H9 (cell line): ENCODE data around the gene MGMT. TPM values are rescaled to one million over a fixed set of nuclear protein-coding genes. Genes with fewer than 3 reads are reported as not detected.
A peak's percentile ranks its signal among the peaks of the same experiment; 100 is the strongest.
"Not testable (repeated sequence)": the region's sequence is repeated elsewhere in the genome, so short reads cannot be mapped to it uniquely, and the experiment has no call there.

Experiments
- DNase-seq: peaks from one replicate; pipeline ENCODE4 v3.0.0-alpha.2; 2017
- H2AFZ ChIP-seq: one replicate; pipeline ENCODE4 v1.6.1; 2013; ENCODE audit warnings: mild to moderate bottlenecking, low read length, control low read depth, moderate library complexity
- H2AK5ac ChIP-seq: 2 replicates; pipeline ENCODE4 v1.6.1; 2013; ENCODE audit warnings: low read length, control low read depth, mixed read lengths; ENCODE audit not compliant: insufficient read length
- H2BK120ac ChIP-seq: one replicate; pipeline ENCODE4 v1.6.1; 2013; ENCODE audit warnings: low read depth, mild to moderate bottlenecking, low read length, control low read depth, inconsistent platforms; ENCODE audit not compliant: poor library complexity, severe bottlenecking
- H2BK12ac ChIP-seq: 2 replicates; pipeline ENCODE4 v1.6.1; 2013; ENCODE audit warnings: low read length, control low read depth, mixed read lengths, low read depth; ENCODE audit not compliant: insufficient read length
- H2BK15ac ChIP-seq: 2 replicates; pipeline ENCODE4 v1.6.1; 2013; ENCODE audit warnings: low read depth, low read length, control low read depth
- H2BK20ac ChIP-seq: one replicate; pipeline ENCODE4 v1.6.1; 2013; ENCODE audit warnings: low read depth, mild to moderate bottlenecking, low read length, control low read depth, inconsistent platforms; ENCODE audit not compliant: poor library complexity, severe bottlenecking
- H2BK5ac ChIP-seq: 2 replicates; pipeline ENCODE4 v1.6.1; 2013; ENCODE audit warnings: low read length, control low read depth, mixed read lengths; ENCODE audit not compliant: insufficient read length
- H3K14ac ChIP-seq: 2 replicates; pipeline ENCODE4 v1.6.1; 2013; ENCODE audit warnings: low read length, control low read depth; ENCODE audit not compliant: insufficient read depth
- H3K18ac ChIP-seq: 2 replicates; pipeline ENCODE4 v1.6.1; 2013; ENCODE audit warnings: low read depth, mild to moderate bottlenecking, mixed read lengths, low read length, control low read depth; ENCODE audit not compliant: insufficient read length
- H3K23ac ChIP-seq: 2 replicates; pipeline ENCODE4 v1.6.1; 2013; ENCODE audit warnings: low read length, control low read depth, mixed read lengths, low read depth; ENCODE audit not compliant: insufficient read length
- H3K23me2 ChIP-seq: 2 replicates; pipeline ENCODE4 v1.6.1; 2013; ENCODE audit warnings: low read depth, mild to moderate bottlenecking, mixed read lengths, low read length, control low read depth; ENCODE audit not compliant: insufficient read length, poor library complexity, severe bottlenecking
- H3K27ac ChIP-seq: 2 replicates; pipeline ENCODE4 v1.5.1; 2013; ENCODE audit warnings: low read length, control low read depth, mixed read lengths, low read depth; ENCODE audit not compliant: insufficient read length
- H3K27me3 ChIP-seq: 2 replicates; pipeline ENCODE4 v1.6.1; 2013; ENCODE audit warnings: low read length, control low read depth, inconsistent platforms; ENCODE audit not compliant: insufficient read depth
- H3K4ac ChIP-seq: 2 replicates; pipeline ENCODE4 v1.6.1; 2013; ENCODE audit warnings: low read depth, mild to moderate bottlenecking, control low read depth, inconsistent platforms, low read length, moderate library complexity
- H3K4me1 ChIP-seq: 2 replicates; pipeline ENCODE4 v1.6.1; 2013; ENCODE audit warnings: low read length, control low read depth, inconsistent platforms; ENCODE audit not compliant: insufficient read depth
- H3K4me2 ChIP-seq: 2 replicates; pipeline ENCODE4 v1.6.1; 2013; ENCODE audit warnings: low read length, control low read depth, mixed read lengths; ENCODE audit not compliant: insufficient read length, insufficient read depth
- H3K56ac ChIP-seq: 2 replicates; pipeline ENCODE4 v1.6.1; 2013; ENCODE audit warnings: low read depth, mild to moderate bottlenecking, mixed read lengths, low read length, control low read depth; ENCODE audit not compliant: insufficient read length
- H3K79me1 ChIP-seq: 2 replicates; pipeline ENCODE4 v1.6.1; 2013; ENCODE audit warnings: low read depth, mild to moderate bottlenecking, moderate library complexity, low read length, control low read depth, inconsistent platforms; ENCODE audit not compliant: insufficient read depth, poor library complexity, severe bottlenecking
- H3K79me2 ChIP-seq: 2 replicates; pipeline ENCODE4 v1.6.1; 2013; ENCODE audit warnings: low read length, control low read depth, inconsistent platforms; ENCODE audit not compliant: insufficient read depth
- H3K9ac ChIP-seq: 2 replicates; pipeline ENCODE4 v1.6.1; 2013; ENCODE audit warnings: low read length, control low read depth, mixed read lengths; ENCODE audit not compliant: insufficient read length; ENCODE audit errors: extremely low read depth
- H3K9me3 ChIP-seq: one replicate; pipeline ENCODE4 v1.6.1; 2013; ENCODE audit warnings: low read depth, low read length, inconsistent platforms; ENCODE audit not compliant: control insufficient read depth
- H3T11ph ChIP-seq: one replicate; pipeline ENCODE4 v1.6.1; 2013; ENCODE audit warnings: mild to moderate bottlenecking, low read length, control low read depth, inconsistent platforms
- H4K20me1 ChIP-seq: one replicate; pipeline ENCODE4 v1.6.1; 2013; ENCODE audit not compliant: control insufficient read depth, insufficient read length, insufficient read depth
- H4K5ac ChIP-seq: 2 replicates; pipeline ENCODE4 v1.6.1; 2013; ENCODE audit warnings: low read depth, mild to moderate bottlenecking, mixed read lengths, low read length, control low read depth; ENCODE audit not compliant: insufficient read length
- H4K8ac ChIP-seq: replicated peaks from 2 replicates; pipeline ENCODE4 v1.6.1; 2013; ENCODE audit warnings: low read length, control low read depth, mixed read lengths, low read depth; ENCODE audit not compliant: insufficient read length
- H4K91ac ChIP-seq: 2 replicates; pipeline ENCODE4 v1.6.1; 2013; ENCODE audit warnings: low read depth, mild to moderate bottlenecking, moderate library complexity, mixed read lengths, low read length, control low read depth; ENCODE audit not compliant: insufficient read length
- H3K27ac Mint-ChIP-seq, 3 experiments: 2 replicates in 2 of 3; 3 replicates in 1 of 3; pipeline ENCODE4 v1.8.0; 2020 to 2021; ENCODE audit warnings: mixed read lengths in 3 of 3, mild to moderate bottlenecking in 1 of 3, moderate library complexity in 1 of 3
- H3K27me3 Mint-ChIP-seq: 2 replicates; pipeline ENCODE4 v1.8.0; 2021; ENCODE audit warnings: low read depth, mild to moderate bottlenecking, moderate library complexity, mixed read lengths
- H3K36me3 Mint-ChIP-seq, 3 experiments: 2 replicates in 2 of 3; 3 replicates in 1 of 3; pipeline ENCODE4 v1.8.0; 2020 to 2021; ENCODE audit warnings: low read depth in 3 of 3, mixed read lengths in 3 of 3; ENCODE audit not compliant: insufficient read depth in 1 of 3
- H3K4me1 Mint-ChIP-seq, 2 experiments: 2 replicates each; pipeline ENCODE4 v1.8.0; 2020; ENCODE audit warnings: mixed read lengths in 2 of 2
- H3K4me3 Mint-ChIP-seq, 2 experiments: 2 replicates in 1 of 2; 3 replicates in 1 of 2; pipeline ENCODE4 v1.8.0; 2020 to 2021; ENCODE audit warnings: mild to moderate bottlenecking in 2 of 2, mixed read lengths in 2 of 2, moderate library complexity in 1 of 2
- H3K9me3 Mint-ChIP-seq, 2 experiments: 2 replicates in 1 of 2; 3 replicates in 1 of 2; pipeline ENCODE4 v1.8.0; 2020; ENCODE audit warnings: mild to moderate bottlenecking in 2 of 2, mixed read lengths in 2 of 2, moderate library complexity in 1 of 2
- WGBS: extraction: QIAGEN DNeasy Blood & Tissue Kit; methylation state at CpG from one replicate; pipeline ENCODE4 v1.1.7; 2013; ENCODE audit warnings: missing lambda C conversion rate, low lambda C conversion rate, mixed read lengths; ENCODE audit not compliant: insufficient read length; ENCODE audit errors: extremely low coverage; 5-methylcytosine and 5-hydroxymethylcytosine counted together
- total RNA-seq: library from RNA; stranded (reverse); gene quantifications from 2 replicates; pipeline ENCODE4 v1.2.1, GENCODE V29; 2021
- TF ChIP-seq, protein P1 (sequence below): fragments of 200-600 bp; sonication (generic); conservative IDR thresholded peaks from 3 replicates; pipeline ENCODE4 v1.8.0; 2021; ENCODE audit warnings: antibody characterized with exemption, mild to moderate bottlenecking

MGMT gene
- total RNA-seq, 1 experiment from 2014 or later, result 18.4 TPM

- no peak overlapping the region for H3K56ac ChIP-seq
- WGBS, result no CpG with 5 or more reads among the region's 7 CpGs
- H2BK20ac ChIP-seq, result no peak overlapping the region
- no peak overlapping the region for H3K4ac ChIP-seq
- no peak for DNase-seq
- TF ChIP-seq, protein P1, sequence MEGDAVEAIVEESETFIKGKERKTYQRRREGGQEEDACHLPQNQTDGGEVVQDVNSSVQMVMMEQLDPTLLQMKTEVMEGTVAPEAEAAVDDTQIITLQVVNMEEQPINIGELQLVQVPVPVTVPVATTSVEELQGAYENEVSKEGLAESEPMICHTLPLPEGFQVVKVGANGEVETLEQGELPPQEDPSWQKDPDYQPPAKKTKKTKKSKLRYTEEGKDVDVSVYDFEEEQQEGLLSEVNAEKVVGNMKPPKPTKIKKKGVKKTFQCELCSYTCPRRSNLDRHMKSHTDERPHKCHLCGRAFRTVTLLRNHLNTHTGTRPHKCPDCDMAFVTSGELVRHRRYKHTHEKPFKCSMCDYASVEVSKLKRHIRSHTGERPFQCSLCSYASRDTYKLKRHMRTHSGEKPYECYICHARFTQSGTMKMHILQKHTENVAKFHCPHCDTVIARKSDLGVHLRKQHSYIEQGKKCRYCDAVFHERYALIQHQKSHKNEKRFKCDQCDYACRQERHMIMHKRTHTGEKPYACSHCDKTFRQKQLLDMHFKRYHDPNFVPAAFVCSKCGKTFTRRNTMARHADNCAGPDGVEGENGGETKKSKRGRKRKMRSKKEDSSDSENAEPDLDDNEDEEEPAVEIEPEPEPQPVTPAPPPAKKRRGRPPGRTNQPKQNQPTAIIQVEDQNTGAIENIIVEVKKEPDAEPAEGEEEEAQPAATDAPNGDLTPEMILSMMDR, result no peak
- Mint-ChIP-seq H3K9me3 (peaks cover 14 to 17% of the 10 kb centered on the region in 2 experiments), H3K27ac (no peak overlapping the region), H3K4me1 (peaks cover 30 to 38% of the 10 kb centered on the region in 2 experiments), H3K27me3 (peaks cover 2% of the 10 kb centered on the region; the same call in 1 of the 2 replicates), H3K36me3 (peaks cover 0 to 21% (median 16%) of the 10 kb centered on the region in 3 experiments), H3K4me3 (no peak overlapping the region)
- H4K5ac ChIP-seq, result no peak overlapping the region
- H3K23me2 ChIP-seq, result no peaks in the 10 kb centered on the region
- 0 out of 2 replicates have a peak overlapping the region, but pooled peaks have one; percentile 8 for H3K14ac ChIP-seq
- no peaks in the 10 kb centered on the region for H3K9me3 ChIP-seq
- H2AK5ac ChIP-seq, result no peak overlapping the region
- no peak overlapping the region for H3K23ac ChIP-seq
- H4K20me1 ChIP-seq, result no peaks in the 10 kb centered on the region
- no peak overlapping the region for H2AFZ ChIP-seq
- no peak overlapping the region for H4K8ac ChIP-seq
- H3K27ac ChIP-seq, result no peak overlapping the region
- no peak overlapping the region for H2BK12ac ChIP-seq
- H2BK5ac ChIP-seq, result no peak overlapping the region
- no peak overlapping the region for H3K9ac ChIP-seq
- H3K18ac ChIP-seq, result no peak overlapping the region
- H3K4me2 ChIP-seq, result no peak overlapping the region
- no peak overlapping the region for H4K91ac ChIP-seq
- peaks cover 12% of the 10 kb centered on the region for H3K4me1 ChIP-seq
- H3K79me1 ChIP-seq, result no peaks in the 10 kb centered on the region
- H2BK120ac ChIP-seq, result no peak overlapping the region
- H3K27me3 ChIP-seq, result no peaks in the 10 kb centered on the region
- no peak overlapping the region for H2BK15ac ChIP-seq
- H3K79me2 ChIP-seq, result no peaks in the 10 kb centered on the region
- no peak overlapping the region for H3T11ph ChIP-seq
Observed at GRCh38 chr10:129433266-129433665, 33.8 kb upstream of the MGMT start.

- H4K5ac ChIP-seq, H3K27me3 ChIP-seq, DNase-seq, H3K27ac Mint-ChIP-seq, H4K91ac ChIP-seq, H3K9me3 ChIP-seq, H3K4me3 Mint-ChIP-seq, H2BK15ac ChIP-seq, H3K79me2 ChIP-seq, H3K4me2 ChIP-seq, H3T11ph ChIP-seq, H3K23ac ChIP-seq, H2BK5ac ChIP-seq, H2BK20ac ChIP-seq, H3K4ac ChIP-seq, H3K27me3 Mint-ChIP-seq, H2BK12ac ChIP-seq, H3K79me1 ChIP-seq, H3K9ac ChIP-seq, H2BK120ac ChIP-seq, H3K23me2 ChIP-seq, H2AK5ac ChIP-seq, H4K20me1 ChIP-seq, H4K8ac ChIP-seq, H3K27ac ChIP-seq, H2AFZ ChIP-seq, H3K18ac ChIP-seq, H3K14ac ChIP-seq, H3K56ac ChIP-seq: not testable (repeated sequence)
- WGBS, result no CpG with 5 or more reads among the region's 4 CpGs
- Mint-ChIP-seq H3K9me3 (peaks cover 14 to 17% of the 10 kb centered on the region in 2 experiments), H3K36me3 (peaks cover 0 to 21% (median 16%) of the 10 kb centered on the region in 3 experiments), H3K4me1 (peaks cover 36 to 41% of the 10 kb centered on the region in 2 experiments)
- peaks cover 13% of the 10 kb centered on the region for H3K4me1 ChIP-seq
Observed at GRCh38 chr10:129435724-129436123, 31.3 kb upstream of the MGMT start.
